ENCODE measurements around the gene UNC13C.

- TF ChIP-seq CTCF (conservative IDR thresholded peaks at IDR 0.05; ENCODE audit: low read length) (no peak), EZH2phosphoT487 (IDR thresholded peaks at IDR 0.05; ENCODE audit: borderline replicate concordance, low read depth, low read length) (no peak)
Observed at GRCh38 chr15:54307252-54307902, 329.1 kb downstream of the UNC13C start.

Measured in OCI-LY7 (cell line).